GM23338 (cell line): ENCODE data around the gene TMC2. TPM values are rescaled to one million over a fixed set of nuclear protein-coding genes. Genes with fewer than 3 reads are reported as not detected.

ENCODE experiments used
- ATAC-seq: fragments of 200-7000 bp; cut with Tn5 transposase; 3 replicates; pipeline ENCODE4 v1.9.1; 2020
- DNase-seq: peaks from one replicate; pipeline ENCODE4 v3.0.0-alpha.2; 2015; ENCODE audit warnings: low spot score
- H2AFZ ChIP-seq: fragments of 200-600 bp; sonication (generic); 2 replicates; pipeline ENCODE4 v1.8.0; 2016; ENCODE audit warnings: antibody characterized with exemption, mild to moderate bottlenecking, moderate library complexity
- H3F3A ChIP-seq: fragments of 200-600 bp; sonication (generic); replicated peaks from 2 replicates; pipeline ENCODE4 v1.8.0; 2017; ENCODE audit warnings: antibody characterized with exemption, mixed run types, low read depth
- H3K27ac ChIP-seq: fragments of 200-600 bp; sonication (generic); 2 replicates; pipeline ENCODE4 v1.6.1; 2016; ENCODE audit warnings: low read depth
- H3K27me3 ChIP-seq: fragments of 200-600 bp; sonication (generic); 2 replicates; pipeline ENCODE4 v1.8.0; 2016; ENCODE audit warnings: mild to moderate bottlenecking, mixed run types, moderate library complexity; ENCODE audit not compliant: insufficient read depth
- H3K36me3 ChIP-seq: fragments of 200-600 bp; sonication (generic); 2 replicates; pipeline ENCODE4 v1.8.0; 2016; ENCODE audit warnings: mild to moderate bottlenecking; ENCODE audit not compliant: insufficient read depth
- H3K4me1 ChIP-seq: fragments of 200-600 bp; sonication (generic); 2 replicates; pipeline ENCODE4 v1.8.0; 2016; ENCODE audit warnings: mild to moderate bottlenecking, moderate library complexity; ENCODE audit not compliant: insufficient read depth
- H3K4me2 ChIP-seq: fragments of 200-600 bp; sonication (generic); 2 replicates; pipeline ENCODE4 v1.7.1; 2017; ENCODE audit warnings: mixed run types
- H3K4me3 ChIP-seq: fragments of 200-600 bp; sonication (generic); 2 replicates; pipeline ENCODE4 v1.6.1; 2016; ENCODE audit warnings: mixed run types
- H3K79me2 ChIP-seq: fragments of 200-600 bp; sonication (generic); replicated peaks from 2 replicates; pipeline ENCODE4 v1.8.0; 2017; ENCODE audit warnings: mild to moderate bottlenecking; ENCODE audit not compliant: insufficient read depth
- H3K9me2 ChIP-seq: fragments of 200-600 bp; sonication (generic); 2 replicates; pipeline ENCODE4 v1.8.0; 2017; ENCODE audit not compliant: insufficient read depth
- H4K20me1 ChIP-seq: fragments of 200-600 bp; sonication (generic); replicated peaks from 2 replicates; pipeline ENCODE4 v1.8.0; 2017; ENCODE audit warnings: mild to moderate bottlenecking; ENCODE audit not compliant: insufficient read depth
- H3K27ac Mint-ChIP-seq: 2 replicates; pipeline ENCODE4 v1.8.0; 2020; ENCODE audit warnings: inconsistent platforms, mild to moderate bottlenecking, moderate library complexity, mixed read lengths
- H3K27me3 Mint-ChIP-seq: 3 replicates; pipeline ENCODE4 v1.8.0; 2022; ENCODE audit warnings: low read depth, mild to moderate bottlenecking, moderate library complexity, mixed read lengths, inconsistent platforms; ENCODE audit not compliant: insufficient read depth, poor library complexity
- H3K36me3 Mint-ChIP-seq: 3 replicates; pipeline ENCODE4 v1.8.0; 2021; ENCODE audit warnings: low read depth, mild to moderate bottlenecking, inconsistent platforms, moderate library complexity, mixed read lengths
- H3K4me1 Mint-ChIP-seq: 3 replicates; pipeline ENCODE4 v1.8.0; 2020; ENCODE audit warnings: mild to moderate bottlenecking, inconsistent platforms, mixed read lengths
- H3K4me3 Mint-ChIP-seq: 3 replicates; pipeline ENCODE4 v1.8.0; 2021; ENCODE audit warnings: moderate library complexity, mild to moderate bottlenecking, inconsistent platforms, mixed read lengths
- H3K9me3 Mint-ChIP-seq: 3 replicates; pipeline ENCODE4 v1.8.0; 2020; ENCODE audit warnings: moderate library complexity, mild to moderate bottlenecking, inconsistent platforms, mixed read lengths
- CREB1 ChIP-seq: fragments of 250-450 bp; sonication (Bioruptor Pico); IDR thresholded peaks from 2 replicates; pipeline ENCODE4 v1.5.0; 2020; ENCODE audit warnings: low read depth, mild to moderate bottlenecking, moderate library complexity
- CTCF ChIP-seq, 2 experiments: fragments of 200-600 bp in 1 of 2; sonication (generic) in 1 of 2; conservative IDR thresholded peaks; 2 replicates each; pipeline versions ENCODE4 v1.5.1 to v1.6.1; 2016 to 2017; ENCODE audit warnings: antibody characterized with exemption in 2 of 2, low read depth in 2 of 2, mild to moderate bottlenecking in 2 of 2, moderate library complexity in 1 of 2
- ETS1 ChIP-seq: IDR thresholded peaks from 2 replicates; pipeline ENCODE4 v1.6.1; 2016; ENCODE audit warnings: antibody characterized with exemption
- EZH2 ChIP-seq: fragments of 200-600 bp; sonication (generic); IDR thresholded peaks from one replicate; pipeline ENCODE4 v1.8.0; 2017; ENCODE audit warnings: antibody characterized with exemption, mild to moderate bottlenecking, low read depth; ENCODE audit not compliant: unreplicated experiment
- EZH2phosphoT487 ChIP-seq: fragments of 200-600 bp; sonication (generic); IDR thresholded peaks from one replicate; pipeline ENCODE4 v1.8.1; 2018; ENCODE audit warnings: antibody characterized with exemption; ENCODE audit not compliant: unreplicated experiment
- JUNB ChIP-seq: IDR thresholded peaks from one replicate; pipeline ENCODE4 v1.6.1; 2016; ENCODE audit warnings: antibody characterized with exemption; ENCODE audit not compliant: unreplicated experiment
- NANOG ChIP-seq: IDR thresholded peaks from 2 replicates; pipeline ENCODE4 v1.6.1; 2016; ENCODE audit warnings: antibody characterized with exemption, borderline replicate concordance
- POLR2AphosphoS5 ChIP-seq: IDR thresholded peaks from 2 replicates; pipeline ENCODE4 v1.6.1; 2016; ENCODE audit warnings: antibody characterized with exemption, low read depth
- REST ChIP-seq: IDR thresholded peaks from one replicate; pipeline ENCODE4 v1.6.1; 2018; ENCODE audit warnings: antibody characterized with exemption; ENCODE audit not compliant: unreplicated experiment
- STAT1 ChIP-seq: IDR thresholded peaks from one replicate; pipeline ENCODE4 v1.6.1; 2016; ENCODE audit warnings: antibody characterized with exemption; ENCODE audit not compliant: unreplicated experiment
- ZNF114 ChIP-seq: fragments of 250-450 bp; sonication (Bioruptor Pico); IDR thresholded peaks from 2 replicates; pipeline ENCODE4 v1.5.0; 2020; ENCODE audit warnings: mild to moderate bottlenecking, moderate library complexity
- ZNF331 ChIP-seq: fragments of 250-450 bp; sonication (Bioruptor Pico); IDR thresholded peaks from 2 replicates; pipeline ENCODE4 v1.5.0; 2020; ENCODE audit warnings: low read depth, mild to moderate bottlenecking, moderate library complexity
- polyA plus RNA-seq: library from polyadenylated mRNA; unstranded; fragments of >200 nt; fragmentation: Nextera tagmentation; extraction: Ambion mirVana; gene quantifications from 2 replicates; pipeline ENCODE4 v1.2.1, GENCODE V29; 2016
- total RNA-seq: library from RNA; depleted of rRNA; stranded (reverse); fragments of >200 nt; shearing (Covaris generic); gene quantifications from 2 replicates; pipeline ENCODE4 v1.2.3, GENCODE V29; 2014

TMC2 gene
- total and polyA plus RNA-seq, 2 experiments from 2014 or later, result not detected

GRCh38 chr20:2519115-2519809 is 17.1 kb upstream of the TMC2 start:
- Histone ChIP-seq H3K4me1 (no peaks in the 10 kb centered on the region), H3K79me2 (no peaks in the 10 kb centered on the region), H3K4me2 (no peak overlapping the region), H3K36me3 (no peaks in the 10 kb centered on the region), H2AFZ (no peak overlapping the region), H3F3A (no peaks in the 10 kb centered on the region), H4K20me1 (no peaks in the 10 kb centered on the region; the same call in 1 of the 2 replicates), H3K9me2 (no peaks in the 10 kb centered on the region), H3K4me3 (no peak overlapping the region), H3K27me3 (peaks cover 100% of the 10 kb centered on the region), H3K27ac (no peak overlapping the region)
- ATAC-seq, result no peak
- Mint-ChIP-seq H3K4me3 (no peak overlapping the region), H3K27ac (no peak overlapping the region), H3K4me1 (no peaks in the 10 kb centered on the region), H3K27me3 (peaks cover 41% of the 10 kb centered on the region), H3K36me3 (no peaks in the 10 kb centered on the region), H3K9me3 (no peaks in the 10 kb centered on the region; the same call in 2 of the 3 replicates)
- no peak for DNase-seq
- TF ChIP-seq ETS1 (no peak), EZH2 (no peak)

GRCh38 chr20:2520617-2521016 is 15.8 kb upstream of the TMC2 start:
- Histone ChIP-seq H3K4me1 (no peaks in the 10 kb centered on the region), H3K9me2 (no peaks in the 10 kb centered on the region), H3F3A (no peaks in the 10 kb centered on the region), H3K36me3 (no peaks in the 10 kb centered on the region), H3K27me3 (peaks cover 99% of the 10 kb centered on the region), H3K4me3 (no peak overlapping the region), H4K20me1 (no peaks in the 10 kb centered on the region; the same call in 1 of the 2 replicates), H3K4me2 (no peak overlapping the region), H2AFZ (no peak overlapping the region), H3K79me2 (no peaks in the 10 kb centered on the region), H3K27ac (no peak overlapping the region)
- Mint-ChIP-seq H3K9me3 (no peaks in the 10 kb centered on the region; the same call in 2 of the 3 replicates), H3K27ac (no peak overlapping the region), H3K4me3 (no peak overlapping the region), H3K36me3 (no peaks in the 10 kb centered on the region), H3K4me1 (peaks cover 3% of the 10 kb centered on the region; the same call in 2 of the 3 replicates), H3K27me3 (peaks cover 49% of the 10 kb centered on the region)
- DNase-seq, result no peak
- ATAC-seq, result no peak
- TF ChIP-seq EZH2phosphoT487 (no peak), EZH2 (no peak), CREB1 (no peak), REST (no peak), CTCF (conservative IDR thresholded peaks at IDR 0.05; ENCODE audit: low read depth in 2 of 2) (no peak), POLR2AphosphoS5 (no peak), ZNF114 (CRISPR knock-in tag) (no peak), ETS1 (no peak), ZNF331 (CRISPR knock-in tag) (no peak), STAT1 (no peak), JUNB (no peak), NANOG (no peak)
